Measurements from ENCODE around the gene DEDD2.

DNA sequence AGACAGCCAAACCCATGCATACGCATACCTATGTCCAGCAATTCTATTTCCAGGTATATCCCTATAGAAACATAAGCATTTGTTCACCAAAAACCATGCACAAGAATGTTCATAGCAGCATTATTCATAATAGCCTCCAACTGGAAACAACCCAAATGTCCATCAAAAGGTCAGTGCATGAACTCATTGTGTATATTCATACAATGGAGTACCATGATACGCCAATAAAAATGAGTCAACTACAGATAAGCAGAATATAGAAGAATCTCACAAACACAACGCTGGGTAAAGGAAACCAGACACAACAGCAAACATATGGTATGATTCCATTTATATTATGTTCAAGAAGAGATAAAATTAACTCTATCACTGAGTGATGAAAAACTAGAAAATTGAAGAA, 23.8 kb downstream of the DEDD2 start:
- no peak for TF ChIP-seq EZH2 (IDR thresholded peaks at IDR 0.05)
- TF ChIP-seq, protein P1, sequence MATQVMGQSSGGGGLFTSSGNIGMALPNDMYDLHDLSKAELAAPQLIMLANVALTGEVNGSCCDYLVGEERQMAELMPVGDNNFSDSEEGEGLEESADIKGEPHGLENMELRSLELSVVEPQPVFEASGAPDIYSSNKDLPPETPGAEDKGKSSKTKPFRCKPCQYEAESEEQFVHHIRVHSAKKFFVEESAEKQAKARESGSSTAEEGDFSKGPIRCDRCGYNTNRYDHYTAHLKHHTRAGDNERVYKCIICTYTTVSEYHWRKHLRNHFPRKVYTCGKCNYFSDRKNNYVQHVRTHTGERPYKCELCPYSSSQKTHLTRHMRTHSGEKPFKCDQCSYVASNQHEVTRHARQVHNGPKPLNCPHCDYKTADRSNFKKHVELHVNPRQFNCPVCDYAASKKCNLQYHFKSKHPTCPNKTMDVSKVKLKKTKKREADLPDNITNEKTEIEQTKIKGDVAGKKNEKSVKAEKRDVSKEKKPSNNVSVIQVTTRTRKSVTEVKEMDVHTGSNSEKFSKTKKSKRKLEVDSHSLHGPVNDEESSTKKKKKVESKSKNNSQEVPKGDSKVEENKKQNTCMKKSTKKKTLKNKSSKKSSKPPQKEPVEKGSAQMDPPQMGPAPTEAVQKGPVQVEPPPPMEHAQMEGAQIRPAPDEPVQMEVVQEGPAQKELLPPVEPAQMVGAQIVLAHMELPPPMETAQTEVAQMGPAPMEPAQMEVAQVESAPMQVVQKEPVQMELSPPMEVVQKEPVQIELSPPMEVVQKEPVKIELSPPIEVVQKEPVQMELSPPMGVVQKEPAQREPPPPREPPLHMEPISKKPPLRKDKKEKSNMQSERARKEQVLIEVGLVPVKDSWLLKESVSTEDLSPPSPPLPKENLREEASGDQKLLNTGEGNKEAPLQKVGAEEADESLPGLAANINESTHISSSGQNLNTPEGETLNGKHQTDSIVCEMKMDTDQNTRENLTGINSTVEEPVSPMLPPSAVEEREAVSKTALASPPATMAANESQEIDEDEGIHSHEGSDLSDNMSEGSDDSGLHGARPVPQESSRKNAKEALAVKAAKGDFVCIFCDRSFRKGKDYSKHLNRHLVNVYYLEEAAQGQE (IDR thresholded peaks at IDR 0.05; ENCODE audit: low read depth), result no peak
